Endodermal cell (in vitro differentiated cells): Measurements from ENCODE around the gene MRPS18A. TPM values are rescaled to one million over a fixed set of nuclear protein-coding genes. Genes with fewer than 3 reads are reported as not detected.

ENCODE experiments used
- DNase-seq: peaks from one replicate; pipeline ENCODE4 v3.0.0-alpha.2; 2017
- H3K27ac ChIP-seq: 2 replicates; pipeline ENCODE4 v1.5.1; 2013; ENCODE audit warnings: mild to moderate bottlenecking, low read depth, low read length, moderate library complexity
- H3K27me3 ChIP-seq: 2 replicates; pipeline ENCODE4 v1.6.1; 2013; ENCODE audit warnings: mild to moderate bottlenecking, low read length, moderate library complexity; ENCODE audit not compliant: insufficient read depth, control insufficient read depth, poor library complexity, severe bottlenecking
- H3K36me3 ChIP-seq: 2 replicates; pipeline ENCODE4 v1.7.0; 2013; ENCODE audit warnings: mild to moderate bottlenecking, low read length, moderate library complexity; ENCODE audit not compliant: control insufficient read depth, insufficient read depth
- H3K4me1 ChIP-seq: one replicate; pipeline ENCODE4 v1.7.0; 2013; ENCODE audit warnings: low read length; ENCODE audit not compliant: control insufficient read depth, insufficient read depth
- H3K4me3 ChIP-seq: 2 replicates; pipeline ENCODE4 v1.5.1; 2013; ENCODE audit warnings: mild to moderate bottlenecking, low read length, moderate library complexity
- H3K9ac ChIP-seq: 2 replicates; pipeline ENCODE4 v1.6.1; 2013; ENCODE audit warnings: mild to moderate bottlenecking, low read length, moderate library complexity; ENCODE audit not compliant: poor library complexity, severe bottlenecking; ENCODE audit errors: extremely low read depth
- H3K9me3 ChIP-seq: 2 replicates; pipeline ENCODE4 v1.6.1; 2013; ENCODE audit warnings: mild to moderate bottlenecking, low read length, moderate library complexity; ENCODE audit not compliant: control insufficient read depth
- H3K27ac Mint-ChIP-seq: 2 replicates; pipeline ENCODE4 v1.8.0; 2020; ENCODE audit warnings: mixed read lengths
- H3K27me3 Mint-ChIP-seq: 2 replicates; pipeline ENCODE4 v1.8.0; 2021; ENCODE audit warnings: mild to moderate bottlenecking, mixed read lengths; ENCODE audit not compliant: insufficient read depth
- H3K36me3 Mint-ChIP-seq: 2 replicates; pipeline ENCODE4 v1.8.0; 2020; ENCODE audit warnings: low read depth, mixed read lengths
- H3K4me1 Mint-ChIP-seq: 2 replicates; pipeline ENCODE4 v1.8.0; 2020; ENCODE audit warnings: mixed read lengths
- H3K4me3 Mint-ChIP-seq: 2 replicates; pipeline ENCODE4 v1.8.0; 2020; ENCODE audit warnings: mild to moderate bottlenecking, moderate library complexity, mixed read lengths
- H3K9me3 Mint-ChIP-seq: 2 replicates; pipeline ENCODE4 v1.8.0; 2020; ENCODE audit warnings: mild to moderate bottlenecking, mixed read lengths
- CTCF ChIP-seq: fragments of 200-600 bp; sonication (generic); conservative IDR thresholded peaks from 2 replicates; pipeline ENCODE4 v1.5.0; 2021; ENCODE audit warnings: antibody characterized with exemption, mild to moderate bottlenecking
- WGBS, 2 experiments: methylation state at CpG; one replicate each; pipeline versions ENCODE4 v1.1.5 to v1.1.7; 2013; ENCODE audit warnings: missing lambda C conversion rate in 2 of 2, mixed read lengths in 1 of 2; ENCODE audit not compliant: insufficient coverage in 1 of 2, insufficient read length in 1 of 2; 5-methylcytosine and 5-hydroxymethylcytosine counted together
- total RNA-seq, 2 donors: library from RNA; stranded (reverse); fragmentation: NEBNext Ultra II Directional in 1 of 2; extraction: Animal tissue kit (Norgen Biotek cat#: 25700) in 1 of 2; gene quantifications; 2 replicates in 1 of 2; 3 replicates in 1 of 2; pipeline ENCODE4 v1.2.1, GENCODE V29; 2021

The MRPS18A gene
- total RNA-seq, 2 donors from 2014 or later = 53.6 to 58.8 TPM

GRCh38 chr6:43671801-43672690 lies 15.5 kb downstream of the MRPS18A start:
- Mint-ChIP-seq H3K36me3 (peaks cover 44% of the 10 kb centered on the region), H3K27ac (no peak overlapping the region), H3K9me3 (no peaks in the 10 kb centered on the region), H3K4me3 (no peak overlapping the region), H3K4me1 (peaks cover 30% of the 10 kb centered on the region), H3K27me3 (no peaks in the 10 kb centered on the region)
- no peak for TF ChIP-seq CTCF
- Histone ChIP-seq H3K4me3 (no peak overlapping the region), H3K4me1 (peaks cover 18% of the 10 kb centered on the region), H3K27me3 (no peaks in the 10 kb centered on the region), H3K9me3 (no peaks in the 10 kb centered on the region), H3K9ac (no peak overlapping the region), H3K27ac (no peak overlapping the region), H3K36me3 (peaks cover 58% of the 10 kb centered on the region)
- 91 to 96% methylated on average over 8 to 16 of the region's 16 CpGs for WGBS, 2 experiments
- no peak for DNase-seq

DNA sequence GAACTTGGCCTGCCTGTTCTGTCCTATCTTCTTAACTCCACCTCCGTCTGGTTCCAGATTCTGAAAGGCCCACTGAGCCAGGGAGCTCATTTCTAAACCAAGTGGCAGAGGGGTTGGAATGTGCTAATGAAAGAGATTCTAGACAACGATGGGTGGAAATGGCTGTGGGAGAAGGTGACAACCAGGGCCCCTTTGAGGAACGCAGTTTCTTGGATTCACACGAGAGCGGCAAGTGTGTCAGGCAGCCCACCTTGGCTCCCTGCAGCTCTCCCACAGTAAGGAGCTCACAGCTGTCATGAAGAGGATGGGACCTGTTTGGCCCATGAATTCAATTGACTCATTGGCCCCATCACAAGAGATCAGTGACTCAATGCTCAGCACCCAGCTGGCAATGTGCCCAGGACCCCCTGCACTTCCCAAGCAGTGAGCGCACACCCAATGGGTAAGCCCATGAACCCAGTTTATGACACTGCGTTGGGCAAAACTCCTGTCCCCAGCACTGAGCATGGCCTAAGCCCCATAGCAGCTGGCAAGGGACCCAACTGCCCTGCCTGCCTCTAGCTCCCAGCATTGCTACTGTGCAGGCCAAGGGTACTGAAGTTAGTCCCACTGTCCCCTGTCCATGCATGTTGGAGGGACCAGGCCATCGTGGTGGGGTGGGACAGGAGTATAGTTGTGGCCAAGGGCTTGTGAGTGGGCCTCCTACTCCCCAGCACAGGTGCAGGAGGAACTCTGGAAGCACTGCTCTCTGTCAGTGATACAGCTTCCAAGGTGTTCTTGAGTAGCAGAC lies 16.4 kb downstream of the MRPS18A start:
- Histone ChIP-seq H3K36me3 (peaks cover 50% of the 10 kb centered on the region), H3K9me3 (no peaks in the 10 kb centered on the region), H3K9ac (no peak overlapping the region), H3K4me3 (no peak overlapping the region), H3K27ac (no peak overlapping the region), H3K4me1 (peaks cover 18% of the 10 kb centered on the region), H3K27me3 (no peaks in the 10 kb centered on the region)
- no peaks in the 10 kb centered on the region for H3K9me3 Mint-ChIP-seq
- WGBS, 2 experiments = 91 to 95% methylated on average over 6 to 8 of the region's 8 CpGs
- peaks cover 34% of the 10 kb centered on the region for H3K4me1 Mint-ChIP-seq
- peak overlapping the region; percentile 62 for H3K27ac Mint-ChIP-seq
- H3K27me3 Mint-ChIP-seq = no peaks in the 10 kb centered on the region
- H3K4me3 Mint-ChIP-seq = no peak overlapping the region
- DNase-seq = no peak
- no peak for TF ChIP-seq CTCF
- peaks cover 42% of the 10 kb centered on the region for H3K36me3 Mint-ChIP-seq

GRCh38 chr6:43670623-43670986 lies 17.0 kb downstream of the MRPS18A start:
- Histone ChIP-seq H3K9ac (no peak overlapping the region), H3K36me3 (peaks cover 44% of the 10 kb centered on the region), H3K4me3 (no peak overlapping the region), H3K9me3 (no peaks in the 10 kb centered on the region), H3K27me3 (no peaks in the 10 kb centered on the region), H3K4me1 (peaks cover 18% of the 10 kb centered on the region), H3K27ac (no peak overlapping the region)
- Mint-ChIP-seq H3K4me1 (peaks cover 36% of the 10 kb centered on the region), H3K4me3 (no peak overlapping the region), H3K36me3 (peaks cover 36% of the 10 kb centered on the region), H3K9me3 (no peaks in the 10 kb centered on the region), H3K27me3 (no peaks in the 10 kb centered on the region), H3K27ac (peak overlapping the region; percentile 62)
- 96 to 100% methylated on average over 4 to 6 of the region's 6 CpGs for WGBS, 2 experiments
- TF ChIP-seq CTCF = no peak
- no peak for DNase-seq
